ENCODE measurements around the gene DPP6.

The DPP6 gene

DNA sequence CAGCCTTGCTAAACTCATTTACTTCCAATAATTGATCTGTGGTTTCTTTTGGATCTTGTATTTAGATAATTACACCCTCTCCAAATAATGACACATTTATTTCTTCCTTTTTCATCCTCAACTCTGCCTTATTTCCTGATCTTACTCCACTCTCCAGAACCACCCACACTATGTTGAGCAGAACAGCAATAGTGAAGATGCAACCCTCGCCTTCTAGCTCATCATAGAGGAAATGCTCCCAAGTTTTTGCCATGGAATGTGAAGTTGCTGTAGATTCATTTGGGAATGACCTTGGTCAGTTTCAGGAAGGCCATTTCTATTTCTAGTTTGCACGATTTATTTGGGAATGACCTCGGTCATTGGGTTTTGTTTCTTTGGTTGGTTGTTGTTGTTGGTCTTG lies 636.8 kb downstream of the DPP6 start:
- no peak for DNase-seq

GRCh38 chr7:154690411-154690810 lies 638.2 kb downstream of the DPP6 start:
- no peak for DNase-seq

GRCh38 chr7:154693661-154694060 lies 641.5 kb downstream of the DPP6 start:
- DNase-seq: no peak

DNA sequence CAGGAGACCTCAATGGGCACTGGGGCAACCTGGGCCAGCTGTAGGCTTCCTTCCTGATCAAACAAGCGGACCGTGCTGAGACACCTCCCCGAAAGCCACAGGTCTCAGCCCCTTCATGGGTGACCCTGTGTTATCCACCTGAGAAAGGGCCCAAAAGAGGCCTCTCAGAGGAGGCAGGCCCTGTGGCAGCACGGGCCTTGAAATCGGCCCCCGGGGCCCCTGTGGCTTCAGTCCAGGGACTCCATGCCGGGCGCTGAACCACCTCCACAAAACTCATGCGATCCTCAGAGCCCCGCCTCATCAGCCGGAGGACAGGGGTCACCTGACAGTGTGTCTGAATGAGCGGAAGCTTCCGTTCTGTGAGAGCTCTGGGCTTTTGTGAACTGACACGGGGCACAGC lies 643.6 kb downstream of the DPP6 start:
- DNase-seq: no peak

GRCh38 chr7:154696556-154696955 lies 644.4 kb downstream of the DPP6 start:
- DNase-seq: no peak

GRCh38 chr7:154698726-154699291 lies 646.6 kb downstream of the DPP6 start:
- peak in 3 of 56 donors; percentile 3 to 22 (median 6) for DNase-seq

GRCh38 chr7:154699417-154699816 lies 647.2 kb downstream of the DPP6 start:
- no peak for DNase-seq

- no peak for DNase-seq
Measured at GRCh38 chr7:154709840-154710520, 657.8 kb downstream of the DPP6 start.

- no peak for DNase-seq
Measured at GRCh38 chr7:154720016-154720415, 667.8 kb downstream of the DPP6 start.

DNA sequence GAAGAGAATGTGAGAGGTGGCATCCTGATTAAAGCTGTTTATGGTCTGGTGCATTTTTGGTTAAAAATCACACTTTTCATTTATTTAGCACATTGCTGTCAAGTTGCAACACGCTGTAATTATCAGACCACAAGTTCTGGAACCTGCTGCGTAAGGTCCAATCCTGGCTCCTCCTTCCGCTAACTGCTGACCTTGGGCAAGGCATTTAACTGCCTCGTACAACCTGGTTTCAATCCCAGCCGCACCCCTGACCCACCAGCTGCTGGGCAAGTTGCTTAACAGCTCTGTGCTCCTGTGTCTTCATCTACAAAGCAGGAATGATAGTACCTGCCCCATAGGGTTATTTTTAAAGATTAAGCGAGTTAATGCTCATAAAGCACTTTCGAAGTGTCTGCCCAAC lies 668.9 kb downstream of the DPP6 start:
- DNase-seq: no peak

DNA sequence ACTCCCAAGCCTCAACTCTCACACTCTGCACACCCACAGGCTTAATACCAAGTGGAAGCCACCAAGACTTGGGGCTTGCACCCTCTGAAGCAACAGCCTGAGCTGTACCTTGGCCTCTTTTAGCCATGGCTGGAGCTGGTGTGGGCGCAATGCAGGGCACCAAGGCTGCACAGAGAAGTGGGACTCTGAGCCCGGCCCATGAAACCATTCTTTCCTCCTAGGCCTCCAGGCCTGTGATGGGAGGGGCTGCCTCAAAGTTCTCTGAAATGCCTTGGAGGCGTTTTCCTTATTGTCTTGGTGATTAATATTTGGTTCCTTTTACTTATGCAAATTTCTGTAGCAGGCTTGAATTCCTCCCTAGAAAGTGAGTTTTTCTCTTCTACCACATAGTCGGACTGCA lies 674.2 kb downstream of the DPP6 start:
- DNase-seq: no peak

GRCh38 chr7:154729056-154729455 lies 676.9 kb downstream of the DPP6 start:
- no peak for DNase-seq

- DNase-seq: no peak
Measured at GRCh38 chr7:154735766-154736165, 683.6 kb downstream of the DPP6 start.

DNA sequence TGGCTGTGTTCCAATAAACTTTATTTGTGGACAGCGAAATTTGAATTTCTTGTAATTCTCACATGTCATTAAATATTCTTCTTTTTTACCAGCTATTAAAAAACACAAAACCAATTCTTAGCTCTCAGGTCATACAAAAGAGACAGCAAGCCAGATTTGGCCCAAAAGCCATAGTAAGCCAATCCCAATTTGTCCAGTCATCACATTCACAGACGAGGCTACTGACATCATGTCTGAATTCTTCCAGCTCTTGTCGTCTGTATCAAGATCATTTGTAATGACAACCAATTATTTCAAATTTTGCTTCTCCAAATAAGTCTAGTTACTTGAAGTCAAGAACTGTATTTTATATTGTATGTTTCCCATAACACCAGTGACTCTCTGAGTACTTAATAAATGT lies 684.2 kb downstream of the DPP6 start:
- DNase-seq: no peak

GRCh38 chr7:154738216-154738615 lies 686.0 kb downstream of the DPP6 start:
- DNase-seq: no peak

GRCh38 chr7:154741131-154741530 lies 688.9 kb downstream of the DPP6 start:
- DNase-seq: no peak

DNA sequence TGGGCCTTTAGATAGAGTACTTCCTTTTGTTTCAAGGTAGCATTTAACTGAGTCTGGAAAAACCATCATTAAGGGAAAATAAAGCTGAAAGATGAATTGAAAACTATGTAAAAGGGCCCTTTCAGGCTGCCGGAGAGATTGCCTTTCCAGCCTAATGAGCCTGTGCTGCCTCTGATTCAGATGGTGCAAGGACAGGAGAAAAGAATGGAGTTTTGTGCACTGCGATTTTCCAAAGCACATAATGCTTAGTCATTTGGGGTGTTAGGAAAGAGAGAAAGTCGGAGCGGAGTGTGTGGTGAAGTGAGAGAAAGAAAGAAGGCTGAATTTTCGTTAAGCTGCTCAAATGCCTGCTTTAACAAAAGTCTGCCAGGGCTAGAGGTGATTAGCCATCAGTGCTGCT lies 691.0 kb downstream of the DPP6 start:
- DNase-seq: peak in 7 of 56 donors; percentile 10 to 44 (median 20)

DNA sequence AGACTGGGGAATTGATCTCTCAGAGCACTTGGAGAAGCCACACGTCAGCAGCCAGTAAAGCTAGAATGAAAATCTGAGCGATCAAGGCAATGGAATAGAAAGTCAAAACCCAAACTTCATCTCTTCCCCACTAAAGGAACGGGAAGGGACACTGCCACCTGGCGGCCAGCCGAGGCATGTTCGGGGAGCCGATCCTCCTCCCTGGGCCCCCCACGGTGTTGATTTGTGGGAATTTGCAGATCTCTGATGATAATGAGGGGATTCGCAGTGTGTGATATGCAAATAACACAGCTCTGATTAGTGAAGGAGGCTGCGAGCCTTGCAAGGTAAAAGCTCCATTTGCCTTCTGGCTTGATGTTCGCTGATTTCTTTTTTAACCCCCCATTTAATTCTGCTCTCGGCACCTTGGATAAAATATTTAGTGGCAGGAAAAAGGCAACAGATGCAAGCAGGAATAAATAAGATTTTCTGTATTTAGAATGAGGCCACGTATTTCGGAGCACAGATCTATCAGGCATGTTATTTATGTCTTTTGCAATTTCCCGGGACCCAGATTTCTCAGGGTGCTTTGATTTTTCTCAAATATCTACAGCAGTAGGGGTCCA lies 692.2 kb downstream of the DPP6 start:
- peak in 42 of 56 donors; percentile 10 to 79 (median 47) for DNase-seq

DNA sequence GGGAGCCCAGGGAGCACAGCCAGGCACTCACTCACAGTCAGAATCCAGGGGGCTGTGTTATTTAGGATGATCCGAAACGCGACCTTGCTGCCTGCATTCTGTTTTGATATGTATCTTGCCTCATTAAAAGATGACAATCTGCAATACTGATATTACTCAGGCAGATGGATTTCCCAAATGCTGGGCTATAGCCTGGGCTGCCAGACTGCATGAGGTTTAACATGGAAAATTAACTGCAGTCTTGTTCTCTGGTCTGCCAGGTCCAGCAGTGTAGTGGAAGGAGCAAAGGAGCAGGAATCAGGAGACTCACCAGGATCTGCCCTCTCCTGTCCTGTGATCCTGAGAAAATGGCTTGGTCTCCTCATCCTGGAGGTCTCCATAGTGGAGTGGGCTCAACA lies 692.7 kb downstream of the DPP6 start:
- no peak for DNase-seq

GRCh38 chr7:154746571-154747360 lies 694.6 kb downstream of the DPP6 start:
- peak in 1 of 56 donors; percentile 59 for DNase-seq

GRCh38 chr7:154748089-154748786 lies 696.0 kb downstream of the DPP6 start:
- no peak for DNase-seq

All from amygdala (tissue), 56 donors.